ENCODE data around the gene SREK1IP1. TPM values are rescaled to one million over a fixed set of nuclear protein-coding genes. Genes with fewer than 3 reads are reported as not detected.
"Not testable (repeated sequence)": the region's sequence is repeated elsewhere in the genome, so short reads cannot be mapped to it uniquely, and the experiment has no call there.

SREK1IP1 gene
- total RNA-seq, 1 donor from 2014 or later, result 22.5 TPM

GRCh38 chr5:64722588-64722987 lies 45.9 kb downstream of the SREK1IP1 start:
- no peak for TF ChIP-seq CTCF (IDR thresholded peaks at IDR 0.05)
- H3K4me1 ChIP-seq, result no peaks in the 10 kb centered on the region
- H3K27me3 ChIP-seq (ENCODE audit: low read depth), result no peaks in the 10 kb centered on the region
- no peaks in the 10 kb centered on the region for H3K9me3 ChIP-seq
- DNase-seq (no peak), ATAC-seq (no peak)
- H3K4me3 ChIP-seq, result no peak overlapping the region
- H3K36me3 ChIP-seq, result peaks cover 64% of the 10 kb centered on the region
- intact Hi-C loops (cut with DNase I), result no loop called here
- no peak overlapping the region for H3K27ac ChIP-seq

- H3K9me3 ChIP-seq; ATAC-seq; H3K27ac ChIP-seq; H3K4me3 ChIP-seq; intact Hi-C loops (cut with DNase I); H3K4me1 ChIP-seq; H3K27me3 ChIP-seq (ENCODE audit: low read depth); H3K36me3 ChIP-seq; DNase-seq: not testable (repeated sequence)
These were observed 54.0 kb downstream of the SREK1IP1 start for GRCh38 chr5:64714495-64714894.

GRCh38 chr5:64707191-64707590 lies 61.3 kb downstream of the SREK1IP1 start:
- no peaks in the 10 kb centered on the region for H3K9me3 ChIP-seq
- no peak for ATAC-seq
- TF ChIP-seq CTCF (IDR thresholded peaks at IDR 0.05), result no peak
- no peak overlapping the region for H3K27ac ChIP-seq
- intact Hi-C loops (cut with DNase I), result no loop called here
- H3K36me3 ChIP-seq, result no peaks in the 10 kb centered on the region
- no peak overlapping the region for H3K4me3 ChIP-seq
- H3K4me1 ChIP-seq, result no peaks in the 10 kb centered on the region
- no peak for DNase-seq
- H3K27me3 ChIP-seq (ENCODE audit: low read depth), result no peaks in the 10 kb centered on the region

- ATAC-seq; DNase-seq; intact Hi-C loops (cut with DNase I); H3K9me3 ChIP-seq; H3K36me3 ChIP-seq; H3K4me1 ChIP-seq; H3K27me3 ChIP-seq (ENCODE audit: low read depth); H3K27ac ChIP-seq; H3K4me3 ChIP-seq: not testable (repeated sequence)
These were observed 62.4 kb downstream of the SREK1IP1 start for GRCh38 chr5:64706074-64706473.

GRCh38 chr5:64700765-64701164 lies 67.7 kb downstream of the SREK1IP1 start:
- H3K27me3 ChIP-seq (ENCODE audit: low read depth), result no peaks in the 10 kb centered on the region
- H3K36me3 ChIP-seq, result no peaks in the 10 kb centered on the region
- H3K9me3 ChIP-seq, result no peaks in the 10 kb centered on the region
- H3K4me3 ChIP-seq, result no peak overlapping the region
- no peak for ATAC-seq
- no peaks in the 10 kb centered on the region for H3K4me1 ChIP-seq
- intact Hi-C loops (cut with DNase I), result no loop called here
- H3K27ac ChIP-seq, result no peak overlapping the region
- TF ChIP-seq CTCF (IDR thresholded peaks at IDR 0.05), result no peak
- DNase-seq, result no peak

GRCh38 chr5:64696414-64696813 lies 72.1 kb downstream of the SREK1IP1 start:
- H3K36me3 ChIP-seq; H3K27ac ChIP-seq; H3K9me3 ChIP-seq; DNase-seq; H3K4me1 ChIP-seq; ATAC-seq; intact Hi-C loops (cut with DNase I); H3K4me3 ChIP-seq; H3K27me3 ChIP-seq (ENCODE audit: low read depth): not testable (repeated sequence)

GRCh38 chr5:64693636-64694035 lies 74.9 kb downstream of the SREK1IP1 start:
- no peak for TF ChIP-seq CTCF (IDR thresholded peaks at IDR 0.05)
- Histone ChIP-seq H3K4me3 (no peak overlapping the region), H3K27ac (no peak overlapping the region), H3K4me1 (peaks cover 8% of the 10 kb centered on the region), H3K36me3 (no peaks in the 10 kb centered on the region), H3K9me3 (no peaks in the 10 kb centered on the region), H3K27me3 (ENCODE audit: low read depth) (peaks cover 21% of the 10 kb centered on the region)
- no peak for DNase-seq
- no peak for ATAC-seq
- intact Hi-C loops (cut with DNase I), result no loop called here

Data from lower lobe of right lung (tissue), 2 donors.